HepG2 (cell line): Measurements from ENCODE around the gene GEMIN2. TPM values are rescaled to one million over a fixed set of nuclear protein-coding genes. Genes with fewer than 3 reads are reported as not detected.

Source experiments
- ARID3A ChIP-seq: IDR thresholded peaks from 2 replicates; pipeline ENCODE4 v1.6.1; 2012; ENCODE audit warnings: low read depth, low read length, improper control_type of control experiment
- ATRX ChIP-seq: sonication (generic); formaldehyde crosslinking; IDR thresholded peaks from 2 replicates; pipeline ENCODE4 v1.4.0; 2020; ENCODE audit warnings: missing genetic modification reagents, borderline replicate concordance
- BRD4 ChIP-seq: sonication (generic); formaldehyde crosslinking; IDR thresholded peaks from 2 replicates; pipeline ENCODE4 v1.4.0; 2020; ENCODE audit warnings: missing genetic modification reagents
- HMG20A ChIP-seq: IDR thresholded peaks from 2 replicates; pipeline ENCODE4 v1.6.1; 2016; ENCODE audit warnings: borderline replicate concordance
- JUN ChIP-seq: sonication (generic); formaldehyde crosslinking; IDR thresholded peaks from 2 replicates; pipeline ENCODE4 v1.4.0; 2020; ENCODE audit warnings: mild to moderate bottlenecking, missing genetic modification reagents
- MZF1 ChIP-seq: sonication (generic); formaldehyde crosslinking; IDR thresholded peaks from 2 replicates; pipeline ENCODE4 v1.8.1; 2023; ENCODE audit warnings: mild to moderate bottlenecking, missing genetic modification reagents, borderline replicate concordance
- PLRG1 ChIP-seq: fragments of 450-650 bp; conservative IDR thresholded peaks from 2 replicates; pipeline ENCODE4 v1.6.1; 2016
- POLR2G ChIP-seq: fragments of 200-400 bp; formaldehyde crosslinking; IDR thresholded peaks from 2 replicates; pipeline ENCODE4 v1.6.1; 2018; ENCODE audit warnings: mild to moderate bottlenecking, low read depth, low read length, moderate library complexity
- PRMT3 ChIP-seq: sonication (generic); formaldehyde crosslinking; IDR thresholded peaks from 2 replicates; pipeline ENCODE4 v1.8.1; 2022; ENCODE audit warnings: low read depth, mild to moderate bottlenecking, moderate library complexity, missing genetic modification reagents, borderline replicate concordance
- SAP130 ChIP-seq: IDR thresholded peaks from 2 replicates; pipeline ENCODE4 v1.6.1; 2016; ENCODE audit warnings: low read depth
- SMARCE1 ChIP-seq: fragments of 450-650 bp; IDR thresholded peaks from 2 replicates; pipeline ENCODE4 v1.6.1; 2017; ENCODE audit warnings: borderline replicate concordance
- SNAI1 ChIP-seq: sonication (generic); formaldehyde crosslinking; IDR thresholded peaks from 2 replicates; pipeline ENCODE4 v1.5.0; 2020; ENCODE audit warnings: mild to moderate bottlenecking, missing genetic modification reagents, borderline replicate concordance
- SOX6 ChIP-seq, 2 experiments: fragments of 450-650 bp in 1 of 2; sonication (generic) in 1 of 2; formaldehyde crosslinking in 1 of 2; IDR thresholded peaks; 2 replicates each; pipeline versions ENCODE4 v1.4.0 to v1.6.1; 2017 to 2020; ENCODE audit warnings: antibody characterized with exemption in 1 of 2, mild to moderate bottlenecking in 1 of 2, missing genetic modification reagents in 1 of 2
- SP140L ChIP-seq: sonication (generic); formaldehyde crosslinking; IDR thresholded peaks from 2 replicates; pipeline ENCODE4 v1.4.0; 2020; ENCODE audit warnings: missing genetic modification reagents, borderline replicate concordance
- SP4 ChIP-seq: sonication (generic); formaldehyde crosslinking; IDR thresholded peaks from 2 replicates; pipeline ENCODE4 v1.8.1; 2023; ENCODE audit warnings: mild to moderate bottlenecking, missing genetic modification reagents
- YEATS2 ChIP-seq: sonication (generic); formaldehyde crosslinking; IDR thresholded peaks from 2 replicates; pipeline ENCODE4 v1.4.0; 2020; ENCODE audit warnings: missing genetic modification reagents, borderline replicate concordance
- ZBTB42 ChIP-seq: sonication (generic); formaldehyde crosslinking; IDR thresholded peaks from 2 replicates; pipeline ENCODE4 v1.5.0; 2020; ENCODE audit warnings: mild to moderate bottlenecking, missing genetic modification reagents
- ZMAT3 ChIP-seq: sonication (generic); formaldehyde crosslinking; conservative IDR thresholded peaks from 2 replicates; pipeline ENCODE4 v1.7.0; 2021; ENCODE audit warnings: missing genetic modification reagents
- ZNF180 ChIP-seq: sonication (generic); formaldehyde crosslinking; IDR thresholded peaks from 2 replicates; pipeline ENCODE4 v1.4.0; 2020; ENCODE audit warnings: low read depth, missing genetic modification reagents, borderline replicate concordance
- ZNF431 ChIP-seq: sonication (generic); formaldehyde crosslinking; IDR thresholded peaks from 2 replicates; pipeline ENCODE4 v1.9.0; 2022; ENCODE audit warnings: missing genetic modification reagents, low read depth, mild to moderate bottlenecking, borderline replicate concordance
- ZNF672 ChIP-seq: sonication (generic); formaldehyde crosslinking; IDR thresholded peaks from 2 replicates; pipeline ENCODE4 v1.8.1; 2022; ENCODE audit warnings: missing genetic modification reagents
- ZNF724P ChIP-seq: sonication (generic); formaldehyde crosslinking; IDR thresholded peaks from 2 replicates; pipeline ENCODE4 v1.8.0; 2022; ENCODE audit warnings: missing genetic modification reagents, borderline replicate concordance
- ZNF776 ChIP-seq: sonication (generic); formaldehyde crosslinking; IDR thresholded peaks from 2 replicates; pipeline ENCODE4 v1.4.0; 2020; ENCODE audit warnings: mild to moderate bottlenecking, missing genetic modification reagents
- ZNF790 ChIP-seq: sonication (generic); formaldehyde crosslinking; IDR thresholded peaks from 2 replicates; pipeline ENCODE4 v1.8.0; 2022; ENCODE audit warnings: missing genetic modification reagents, mild to moderate bottlenecking, borderline replicate concordance
- polyA plus RNA-seq, 8 experiments: library from polyadenylated mRNA; depleted of rRNA in 3 of 8; stranded (reverse) in 7 of 8; unstranded in 1 of 8; fragments of >200 nt; fragmentation: Illumina TruSeq in 4 of 8; extraction: Trizol in 4 of 8; gene quantifications; 2 replicates each; pipeline versions ENCODE4 v1.2.1 to v1.2.3, GENCODE V29; 2011 to 2016; ENCODE audit warnings: low read depth in 4 of 8, missing spikeins in 1 of 8, mixed read lengths in 1 of 8; ENCODE audit not compliant: insufficient read depth in 1 of 8
- total RNA-seq, 5 experiments: library from RNA; depleted of rRNA; stranded (reverse); fragments of >200 nt; fragmentation: Illumina TruSeq; extraction: Trizol; gene quantifications; 2 replicates each; pipeline ENCODE4 v1.2.3, GENCODE V29; 2016; ENCODE audit warnings: low read depth in 1 of 5
- TF ChIP-seq, protein P1 (sequence below): sonication (generic); formaldehyde crosslinking; IDR thresholded peaks from 2 replicates; pipeline ENCODE4 v1.4.0; 2020; ENCODE audit warnings: mild to moderate bottlenecking, missing genetic modification reagents

Gene GEMIN2
- total and polyA plus RNA-seq, 2 of the 13 experiments (the other 11 are each of a cell fraction or from before 2014, with no cell fraction given) = 54.8 to 110 TPM

DNA sequence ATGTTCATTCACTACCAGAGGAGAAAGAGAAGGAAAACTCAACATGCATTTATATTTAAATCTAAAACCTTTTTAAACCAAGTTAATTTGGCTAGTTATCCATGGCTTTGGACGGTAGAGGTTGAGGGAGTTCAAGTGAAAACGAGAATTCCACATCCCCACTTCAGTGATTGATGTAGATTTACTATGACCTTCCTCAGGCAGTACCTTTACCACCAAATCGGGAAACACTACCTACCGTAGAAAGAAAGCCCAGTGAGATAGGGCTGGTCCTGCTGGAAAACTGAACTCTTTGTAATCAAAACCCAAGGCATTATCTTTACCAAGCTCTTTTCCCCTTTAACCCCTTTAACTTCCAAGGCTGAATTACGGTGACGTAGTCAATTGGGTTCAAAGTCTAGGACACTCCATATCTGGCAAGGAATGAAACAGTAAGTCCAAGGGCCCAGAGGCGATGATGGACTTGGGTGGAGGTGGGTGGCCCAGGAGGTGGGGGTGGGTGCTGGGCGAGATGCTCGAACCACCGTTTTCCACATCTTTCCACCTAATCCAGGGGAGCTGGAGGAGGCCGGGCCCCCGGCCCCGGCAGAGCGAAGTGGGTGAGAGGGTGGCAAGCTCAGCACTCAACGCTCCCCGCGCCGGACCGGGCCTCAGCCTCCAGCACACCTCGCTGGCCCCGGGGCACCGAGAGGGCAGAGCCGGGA lies 11.7 kb upstream of the GEMIN2 start (continued):
- TF ChIP-seq ZNF431 (CRISPR knock-in tag) (no peak), ZBTB42 (no peak), ARID3A (peak; percentile 85; the same call in 1 of the 2 replicates), SP4 (CRISPR knock-in tag) (no peak), SOX6 (IDR thresholded peaks at IDR 0.05) (no peak), SOX6 (CRISPR knock-in tag; IDR thresholded peaks at IDR 0.05) (no peak), ZNF790 (0 out of 2 replicates have a peak, but pooled peaks have one; percentile 4), PRMT3 (CRISPR knock-in tag) (no peak), POLR2G (peak; percentile 86), ZMAT3 (no peak), HMG20A (CRISPR knock-in tag) (peak; percentile 36; the same call in 1 of the 2 replicates), MZF1 (CRISPR knock-in tag) (no peak), YEATS2 (CRISPR knock-in tag) (no peak; the same call in 1 of the 2 replicates), PLRG1 (no peak), SMARCE1 (no peak), ZNF672 (no peak), ZNF724P (no peak), ZNF776 (CRISPR knock-in tag) (no peak), ZNF180 (CRISPR knock-in tag) (no peak), ATRX (CRISPR knock-in tag) (no peak), SNAI1 (CRISPR knock-in tag) (no peak), SAP130 (CRISPR knock-in tag) (peak; percentile 33; the same call in 1 of the 2 replicates), BRD4 (no peak), JUN (no peak), SP140L (CRISPR knock-in tag) (no peak; the same call in 1 of the 2 replicates)
- TF ChIP-seq, protein P1, sequence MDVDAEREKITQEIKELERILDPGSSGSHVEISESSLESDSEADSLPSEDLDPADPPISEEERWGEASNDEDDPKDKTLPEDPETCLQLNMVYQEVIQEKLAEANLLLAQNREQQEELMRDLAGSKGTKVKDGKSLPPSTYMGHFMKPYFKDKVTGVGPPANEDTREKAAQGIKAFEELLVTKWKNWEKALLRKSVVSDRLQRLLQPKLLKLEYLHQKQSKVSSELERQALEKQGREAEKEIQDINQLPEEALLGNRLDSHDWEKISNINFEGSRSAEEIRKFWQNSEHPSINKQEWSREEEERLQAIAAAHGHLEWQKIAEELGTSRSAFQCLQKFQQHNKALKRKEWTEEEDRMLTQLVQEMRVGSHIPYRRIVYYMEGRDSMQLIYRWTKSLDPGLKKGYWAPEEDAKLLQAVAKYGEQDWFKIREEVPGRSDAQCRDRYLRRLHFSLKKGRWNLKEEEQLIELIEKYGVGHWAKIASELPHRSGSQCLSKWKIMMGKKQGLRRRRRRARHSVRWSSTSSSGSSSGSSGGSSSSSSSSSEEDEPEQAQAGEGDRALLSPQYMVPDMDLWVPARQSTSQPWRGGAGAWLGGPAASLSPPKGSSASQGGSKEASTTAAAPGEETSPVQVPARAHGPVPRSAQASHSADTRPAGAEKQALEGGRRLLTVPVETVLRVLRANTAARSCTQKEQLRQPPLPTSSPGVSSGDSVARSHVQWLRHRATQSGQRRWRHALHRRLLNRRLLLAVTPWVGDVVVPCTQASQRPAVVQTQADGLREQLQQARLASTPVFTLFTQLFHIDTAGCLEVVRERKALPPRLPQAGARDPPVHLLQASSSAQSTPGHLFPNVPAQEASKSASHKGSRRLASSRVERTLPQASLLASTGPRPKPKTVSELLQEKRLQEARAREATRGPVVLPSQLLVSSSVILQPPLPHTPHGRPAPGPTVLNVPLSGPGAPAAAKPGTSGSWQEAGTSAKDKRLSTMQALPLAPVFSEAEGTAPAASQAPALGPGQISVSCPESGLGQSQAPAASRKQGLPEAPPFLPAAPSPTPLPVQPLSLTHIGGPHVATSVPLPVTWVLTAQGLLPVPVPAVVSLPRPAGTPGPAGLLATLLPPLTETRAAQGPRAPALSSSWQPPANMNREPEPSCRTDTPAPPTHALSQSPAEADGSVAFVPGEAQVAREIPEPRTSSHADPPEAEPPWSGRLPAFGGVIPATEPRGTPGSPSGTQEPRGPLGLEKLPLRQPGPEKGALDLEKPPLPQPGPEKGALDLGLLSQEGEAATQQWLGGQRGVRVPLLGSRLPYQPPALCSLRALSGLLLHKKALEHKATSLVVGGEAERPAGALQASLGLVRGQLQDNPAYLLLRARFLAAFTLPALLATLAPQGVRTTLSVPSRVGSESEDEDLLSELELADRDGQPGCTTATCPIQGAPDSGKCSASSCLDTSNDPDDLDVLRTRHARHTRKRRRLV = no peak; the same call in 1 of the 2 replicates
